Osteoblast (primary cell): ENCODE measurements around the gene SPECC1. TPM values are rescaled to one million over a fixed set of nuclear protein-coding genes. Genes with fewer than 3 reads are reported as not detected.

ENCODE experiments used
- DNase-seq: peaks from one replicate; pipeline ENCODE4 v3.0.0; 2011; ENCODE audit warnings: low spot score, mixed read lengths; ENCODE audit not compliant: insufficient read length; ENCODE audit errors: missing footprints
- H2AFZ ChIP-seq: 2 replicates; pipeline ENCODE4 v1.6.0; 2011; ENCODE audit warnings: mild to moderate bottlenecking, low read length
- H3K27ac ChIP-seq: 2 replicates; pipeline ENCODE4 v1.5.1; 2011; ENCODE audit warnings: mild to moderate bottlenecking, low read depth, low read length, moderate library complexity
- H3K27me3 ChIP-seq: 2 replicates; pipeline ENCODE4 v1.6.0; 2012; ENCODE audit warnings: mild to moderate bottlenecking, control low read depth, inconsistent platforms, low read length, moderate library complexity; ENCODE audit not compliant: insufficient read depth
- H3K36me3 ChIP-seq: 2 replicates; pipeline ENCODE4 v1.5.1; 2011; ENCODE audit warnings: mild to moderate bottlenecking, low read length, control low read depth, moderate library complexity; ENCODE audit not compliant: insufficient read depth
- H3K4me1 ChIP-seq: 2 replicates; pipeline ENCODE4 v1.5.1; 2011; ENCODE audit warnings: mild to moderate bottlenecking, low read length, control low read depth, moderate library complexity; ENCODE audit not compliant: insufficient read depth
- H3K4me2 ChIP-seq: 2 replicates; pipeline ENCODE4 v1.6.0; 2011; ENCODE audit warnings: mild to moderate bottlenecking, low read length; ENCODE audit not compliant: insufficient read depth
- H3K4me3 ChIP-seq: fragments of 200-600 bp; sonication (generic); 3 replicates; pipeline ENCODE4 v1.5.1; 2012; ENCODE audit warnings: mild to moderate bottlenecking, low read length, inconsistent platforms; ENCODE audit not compliant: insufficient read depth
- H3K79me2 ChIP-seq: 2 replicates; pipeline ENCODE4 v1.6.0; 2012; ENCODE audit warnings: mild to moderate bottlenecking, low read length, control low read depth, inconsistent platforms; ENCODE audit not compliant: insufficient read depth
- H3K9me3 ChIP-seq: 2 replicates; pipeline ENCODE4 v1.5.1; 2011; ENCODE audit warnings: low read depth, low read length, control low read depth
- H4K20me1 ChIP-seq: 2 replicates; pipeline ENCODE4 v1.6.0; 2012; ENCODE audit warnings: mild to moderate bottlenecking, low read length, control low read depth; ENCODE audit not compliant: insufficient read depth
- total RNA-seq: library from RNA; depleted of rRNA; stranded (reverse); fragments of >200 nt; gene quantifications from 2 replicates; pipeline ENCODE4 v1.2.3, GENCODE V29; 2012
- TF ChIP-seq, protein P1 (sequence below): IDR thresholded peaks from 2 replicates; pipeline ENCODE4 v1.5.1; 2011; ENCODE audit warnings: mild to moderate bottlenecking, low read depth, low read length, moderate library complexity; ENCODE audit errors: extremely low read depth

Gene SPECC1
- total RNA-seq, 1 donor = 155 TPM

DNA sequence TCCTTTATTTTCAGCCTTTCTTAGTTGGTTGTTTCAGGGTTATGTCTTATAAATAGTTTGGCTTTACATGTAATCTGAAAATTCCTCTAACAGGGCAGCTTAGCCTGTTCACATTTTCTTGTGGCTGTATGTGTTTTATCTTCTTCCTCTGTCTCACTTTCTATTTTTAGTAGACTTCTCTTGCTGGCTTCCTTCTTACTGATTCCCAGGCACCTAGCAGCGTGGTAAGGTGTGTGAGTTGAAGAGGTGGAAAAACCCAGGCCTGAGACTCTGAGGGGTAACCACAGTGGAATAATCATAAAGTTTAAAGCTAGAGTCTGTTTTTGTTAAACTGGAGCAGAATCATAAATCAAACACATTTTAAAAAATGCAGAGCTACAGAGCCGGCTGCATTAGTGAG is 267.3 kb downstream of the SPECC1 start:
- Histone ChIP-seq H3K9me3 (no peaks in the 10 kb centered on the region), H3K4me2 (no peak overlapping the region), H3K27me3 (no peaks in the 10 kb centered on the region), H3K79me2 (no peaks in the 10 kb centered on the region), H3K4me3 (no peak overlapping the region), H3K4me1 (peaks cover 9% of the 10 kb centered on the region), H2AFZ (no peak overlapping the region), H3K36me3 (no peaks in the 10 kb centered on the region), H4K20me1 (no peaks in the 10 kb centered on the region), H3K27ac (no peak overlapping the region)
- TF ChIP-seq, protein P1, sequence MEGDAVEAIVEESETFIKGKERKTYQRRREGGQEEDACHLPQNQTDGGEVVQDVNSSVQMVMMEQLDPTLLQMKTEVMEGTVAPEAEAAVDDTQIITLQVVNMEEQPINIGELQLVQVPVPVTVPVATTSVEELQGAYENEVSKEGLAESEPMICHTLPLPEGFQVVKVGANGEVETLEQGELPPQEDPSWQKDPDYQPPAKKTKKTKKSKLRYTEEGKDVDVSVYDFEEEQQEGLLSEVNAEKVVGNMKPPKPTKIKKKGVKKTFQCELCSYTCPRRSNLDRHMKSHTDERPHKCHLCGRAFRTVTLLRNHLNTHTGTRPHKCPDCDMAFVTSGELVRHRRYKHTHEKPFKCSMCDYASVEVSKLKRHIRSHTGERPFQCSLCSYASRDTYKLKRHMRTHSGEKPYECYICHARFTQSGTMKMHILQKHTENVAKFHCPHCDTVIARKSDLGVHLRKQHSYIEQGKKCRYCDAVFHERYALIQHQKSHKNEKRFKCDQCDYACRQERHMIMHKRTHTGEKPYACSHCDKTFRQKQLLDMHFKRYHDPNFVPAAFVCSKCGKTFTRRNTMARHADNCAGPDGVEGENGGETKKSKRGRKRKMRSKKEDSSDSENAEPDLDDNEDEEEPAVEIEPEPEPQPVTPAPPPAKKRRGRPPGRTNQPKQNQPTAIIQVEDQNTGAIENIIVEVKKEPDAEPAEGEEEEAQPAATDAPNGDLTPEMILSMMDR = no peak
- DNase-seq = no peak

DNA sequence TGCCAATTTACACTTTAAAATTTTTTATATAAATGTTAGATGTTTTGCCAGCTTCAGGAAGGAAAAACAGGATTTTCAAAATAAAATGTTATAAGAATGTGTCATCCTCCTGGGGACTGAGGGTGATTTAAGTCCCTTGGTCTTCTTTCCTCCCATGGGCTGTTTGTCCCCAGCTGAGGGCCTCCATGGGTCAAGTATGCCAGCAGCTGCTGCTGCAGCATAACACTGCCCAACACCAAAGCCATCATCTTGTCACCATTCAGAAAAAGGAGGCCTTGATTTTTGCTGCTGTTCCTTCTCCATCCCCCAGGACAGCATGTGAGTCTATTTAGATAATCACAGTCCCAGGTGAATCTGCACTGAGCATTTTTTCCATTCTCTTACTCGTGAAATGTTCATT is 269.6 kb downstream of the SPECC1 start:
- peaks cover 9% of the 10 kb centered on the region for H3K4me1 ChIP-seq
- no peak for DNase-seq
- no peak overlapping the region for H3K4me2 ChIP-seq
- no peaks in the 10 kb centered on the region for H3K79me2 ChIP-seq
- no peak overlapping the region for H3K4me3 ChIP-seq
- no peak overlapping the region for H2AFZ ChIP-seq
- H4K20me1 ChIP-seq = no peaks in the 10 kb centered on the region
- H3K9me3 ChIP-seq = no peaks in the 10 kb centered on the region
- no peak overlapping the region for H3K27ac ChIP-seq
- no peaks in the 10 kb centered on the region for H3K36me3 ChIP-seq
- no peaks in the 10 kb centered on the region for H3K27me3 ChIP-seq
- TF ChIP-seq, protein P1 = no peak

DNA sequence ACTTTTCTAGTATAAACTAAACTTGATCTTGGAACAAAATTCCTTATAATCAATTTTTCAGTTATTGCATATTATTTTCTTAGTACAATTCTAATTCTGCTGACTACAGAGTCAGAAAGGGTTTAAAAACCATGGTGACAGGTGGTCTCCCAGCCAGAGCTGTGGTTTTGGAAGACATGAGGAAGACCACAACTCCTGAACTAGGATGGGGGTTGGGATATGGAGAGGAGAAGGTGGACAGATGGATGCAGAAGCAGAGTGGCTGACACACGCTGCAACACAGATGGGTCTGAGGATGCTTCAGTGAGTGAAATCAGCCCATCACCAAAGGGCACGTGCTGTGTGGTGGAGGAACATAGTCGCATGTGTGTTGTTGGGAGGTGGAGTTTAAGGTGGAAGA is 270.5 kb downstream of the SPECC1 start:
- no peak overlapping the region for H2AFZ ChIP-seq
- no peak overlapping the region for H3K27ac ChIP-seq
- no peaks in the 10 kb centered on the region for H3K36me3 ChIP-seq
- no peak overlapping the region for H3K4me2 ChIP-seq
- H3K79me2 ChIP-seq = no peaks in the 10 kb centered on the region
- TF ChIP-seq, protein P1 = no peak
- H3K9me3 ChIP-seq = no peaks in the 10 kb centered on the region
- H3K27me3 ChIP-seq = no peaks in the 10 kb centered on the region
- no peak for DNase-seq
- peaks cover 9% of the 10 kb centered on the region for H3K4me1 ChIP-seq
- no peak overlapping the region for H3K4me3 ChIP-seq
- no peaks in the 10 kb centered on the region for H4K20me1 ChIP-seq

DNA sequence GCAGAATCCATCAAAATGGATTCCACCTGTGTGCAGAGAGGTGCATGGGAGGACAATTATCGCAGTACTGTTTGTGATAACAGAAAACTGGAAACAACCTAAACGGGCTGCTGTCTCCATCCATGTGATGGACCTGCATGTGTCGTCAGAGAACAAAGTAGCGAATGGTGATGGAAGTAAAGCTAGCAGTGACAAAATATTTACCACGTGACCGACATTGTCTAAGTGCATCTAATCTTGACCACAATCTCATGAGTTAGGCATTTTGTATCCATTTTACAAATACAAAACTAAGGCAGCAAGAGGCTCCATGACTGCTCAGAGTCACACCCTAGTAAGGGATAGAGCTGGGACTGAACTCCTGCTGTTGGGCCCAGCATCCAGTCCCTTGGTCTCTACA is 270.9 kb downstream of the SPECC1 start:
- no peaks in the 10 kb centered on the region for H4K20me1 ChIP-seq
- no peak overlapping the region for H3K4me2 ChIP-seq
- H3K4me1 ChIP-seq = peaks cover 9% of the 10 kb centered on the region
- H2AFZ ChIP-seq = no peak overlapping the region
- no peaks in the 10 kb centered on the region for H3K79me2 ChIP-seq
- TF ChIP-seq, protein P1 = no peak
- H3K27me3 ChIP-seq = no peaks in the 10 kb centered on the region
- H3K9me3 ChIP-seq = no peaks in the 10 kb centered on the region
- no peak overlapping the region for H3K27ac ChIP-seq
- H3K36me3 ChIP-seq = no peaks in the 10 kb centered on the region
- no peak for DNase-seq
- no peak overlapping the region for H3K4me3 ChIP-seq
